Right ventricle myocardium superior (tissue), 1 donor: ENCODE measurements around the gene SELL. TPM values are rescaled to one million over a fixed set of nuclear protein-coding genes. Genes with fewer than 3 reads are reported as not detected.
"Not testable (repeated sequence)": the region's sequence is repeated elsewhere in the genome, so short reads cannot be mapped to it uniquely, and the experiment has no call there.

ENCODE experiments used
- ATAC-seq: fragments of 200-7000 bp; cut with Tn5 transposase; one replicate; pipeline ENCODE4 v1.9.1; 2020; ENCODE audit warnings: mild to moderate bottlenecking; ENCODE audit not compliant: poor library complexity
- DNase-seq: peaks from one replicate; pipeline ENCODE4 v3.0.0-alpha.2; 2020
- intact Hi-C: fragments of 100-400 bp; cut with DNase I; formaldehyde crosslinking; loops from one replicate; pipeline ENCODE4 v1.11.2; 2022
- total RNA-seq: library from RNA; stranded (reverse); fragmentation: NEBNext Ultra II Directional; extraction: Animal tissue kit (Norgen Biotek cat#: 25700); gene quantifications from one replicate; pipeline ENCODE4 v1.2.1, GENCODE V29; 2021
- donor health status: DM: no; HTN: yes; CAD: no; lungs with severe emphysema.

Gene SELL
- total RNA-seq, 1 donor from 2014 or later, result 0.89 TPM

- no peak for DNase-seq
- ATAC-seq, result no peak
- intact Hi-C loops, result no loop called here
These were observed 30.9 kb downstream of the SELL start for GRCh38 chr1:169680377-169681019.

DNA sequence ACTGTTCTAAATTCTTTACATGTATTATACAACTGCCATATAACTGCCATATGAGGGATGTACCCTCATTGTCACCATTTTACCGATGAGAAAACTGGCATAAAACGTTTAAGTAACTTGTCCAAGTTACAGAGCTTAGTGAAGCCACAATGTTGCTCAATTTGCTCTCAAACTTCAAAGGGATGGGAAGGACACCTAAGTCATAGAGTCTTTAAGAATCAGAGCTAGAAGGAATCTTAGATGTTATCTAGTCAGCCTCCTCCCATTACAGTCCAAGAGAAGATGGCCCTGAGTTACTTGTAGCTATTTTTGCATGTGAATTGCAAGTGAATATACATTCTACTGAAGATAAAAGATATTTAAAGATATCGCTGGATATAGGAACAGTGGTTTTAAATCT is 31.7 kb downstream of the SELL start:
- no peak for DNase-seq
- intact Hi-C loops, result no loop called here
- ATAC-seq, result no peak

DNA sequence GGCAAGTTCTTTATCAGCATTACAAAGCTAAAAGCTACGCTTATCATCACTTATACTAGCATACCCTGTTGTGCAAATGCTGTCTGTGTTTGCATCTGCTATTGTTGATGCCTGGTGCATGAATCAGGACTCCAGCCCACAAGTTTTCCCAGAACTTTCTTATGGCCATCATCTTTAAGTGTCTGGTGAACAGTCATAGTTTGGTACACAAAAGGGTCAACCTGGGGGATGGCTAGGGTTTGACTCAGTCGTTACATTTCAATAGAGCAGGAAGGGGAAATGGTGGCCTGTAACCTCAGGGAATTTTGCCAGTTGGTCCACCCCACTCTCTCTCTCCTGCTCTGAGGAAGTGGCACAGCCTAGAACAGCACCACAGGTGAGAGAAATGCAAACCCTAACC is 35.4 kb downstream of the SELL start:
- DNase-seq (no peak), ATAC-seq (no peak)
- intact Hi-C loops, result no loop called here

DNA sequence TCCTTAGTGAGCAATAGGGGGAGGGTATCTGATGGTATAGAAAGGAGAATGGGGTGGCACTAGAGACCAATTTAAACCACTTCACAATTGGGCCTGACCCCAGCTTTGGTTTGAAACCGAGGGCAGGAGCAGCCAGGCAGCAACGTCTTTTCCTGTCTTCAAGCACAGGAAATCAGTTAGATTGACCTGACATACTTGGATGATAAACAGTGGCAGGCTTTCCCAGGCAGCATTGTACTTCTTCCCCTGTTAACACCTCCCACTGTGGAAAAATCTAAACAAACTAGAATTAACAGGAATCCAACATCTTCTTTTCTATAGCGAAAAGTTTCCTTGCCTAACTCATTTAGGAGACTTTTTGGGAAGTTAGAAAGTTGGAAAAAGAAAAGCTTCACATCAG is 40.6 kb downstream of the SELL start:
- no peak for DNase-seq
- no peak for ATAC-seq
- intact Hi-C loops, result no loop called here

GRCh38 chr1:169670244-169670643 is 41.2 kb downstream of the SELL start:
- DNase-seq, ATAC-seq, intact Hi-C loops: not testable (repeated sequence)

- intact Hi-C loops, ATAC-seq, DNase-seq: not testable (repeated sequence)
These were observed 43.5 kb downstream of the SELL start for GRCh38 chr1:169667699-169668596.

GRCh38 chr1:169667227-169667639 is 44.2 kb downstream of the SELL start:
- ATAC-seq, DNase-seq, intact Hi-C loops: not testable (repeated sequence)

DNA sequence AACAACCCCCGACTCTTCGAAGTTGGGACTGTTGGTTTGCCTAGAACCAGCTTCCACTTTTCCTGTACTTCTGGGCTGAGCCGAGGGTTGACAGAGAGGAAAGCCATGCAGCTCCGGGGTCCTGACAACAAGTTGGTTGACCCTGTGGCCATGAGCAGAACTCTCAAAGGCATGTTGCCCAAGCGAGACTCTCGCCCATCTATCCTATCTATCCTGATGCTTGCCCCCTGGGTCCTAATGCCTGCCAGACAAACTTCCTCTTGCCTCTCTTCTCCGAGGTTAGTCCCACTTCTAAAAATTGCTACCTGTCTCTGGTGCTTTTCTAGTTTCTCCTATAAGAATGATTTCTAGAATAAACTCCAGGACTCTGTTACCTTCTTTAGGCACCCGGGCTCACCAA is 48.7 kb downstream of the SELL start:
- ATAC-seq, intact Hi-C loops, DNase-seq: not testable (repeated sequence)

GRCh38 chr1:169661066-169661465 is 50.4 kb downstream of the SELL start:
- ATAC-seq, DNase-seq, intact Hi-C loops: not testable (repeated sequence)

DNA sequence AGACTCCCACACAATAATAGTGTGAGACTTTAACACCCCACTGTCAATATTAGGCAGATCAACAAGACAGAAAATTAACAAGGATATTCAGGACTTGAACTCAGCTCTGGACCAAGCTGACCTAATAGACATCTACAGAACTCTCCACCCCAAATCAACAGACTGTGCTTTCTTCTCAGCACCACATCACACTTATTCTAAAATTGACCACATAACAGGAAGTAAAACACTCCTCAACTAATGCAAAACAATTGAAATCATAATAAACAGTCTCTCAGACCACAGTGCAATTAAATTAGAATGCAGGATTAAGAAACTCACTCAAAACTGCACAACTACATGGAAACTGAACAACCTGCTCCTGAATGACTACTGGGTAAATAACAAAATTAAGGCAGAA is 52.6 kb downstream of the SELL start:
- ATAC-seq, intact Hi-C loops, DNase-seq: not testable (repeated sequence)

GRCh38 chr1:169653873-169654272 is 57.5 kb downstream of the SELL start:
- ATAC-seq (no peak), DNase-seq (no peak)
- intact Hi-C loops, result no loop called here

DNA sequence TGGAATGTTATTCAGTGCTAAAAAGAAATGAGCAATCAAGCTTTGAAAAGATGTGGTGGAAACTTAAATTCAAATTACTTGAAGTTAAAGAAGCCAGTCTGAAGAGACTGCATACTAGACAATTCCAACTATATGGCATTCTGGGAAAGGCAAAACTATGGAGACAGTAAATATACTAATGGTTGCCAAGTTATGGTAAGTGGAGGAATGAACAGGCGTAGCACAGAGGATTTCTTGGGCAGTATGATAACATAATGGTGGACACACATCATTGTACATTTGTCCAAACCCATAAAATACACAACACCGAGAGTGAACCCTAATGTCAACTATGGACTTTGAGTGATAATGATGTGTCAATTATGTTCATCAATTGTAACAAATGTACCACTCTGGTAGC is 60.4 kb downstream of the SELL start:
- DNase-seq, result no peak
- intact Hi-C loops, result no loop called here
- ATAC-seq, result no peak

DNA sequence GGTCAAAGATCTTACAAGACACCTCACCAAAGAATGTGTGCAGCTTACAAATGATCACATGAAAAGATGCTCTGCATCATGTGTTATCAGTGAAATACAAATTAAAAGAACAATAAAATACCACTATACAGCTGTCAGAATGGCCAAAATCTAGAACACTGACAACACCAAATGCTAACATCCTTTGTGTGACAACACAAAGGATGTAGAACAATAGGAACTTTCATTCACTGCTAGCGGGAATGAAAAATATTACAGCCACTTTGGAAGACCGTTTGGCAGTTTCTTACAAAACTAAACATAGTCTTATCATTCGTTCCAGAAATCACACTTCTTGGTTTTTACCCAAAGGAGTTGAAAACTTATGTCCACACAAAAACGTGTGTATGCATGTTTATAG is 60.9 kb downstream of the SELL start:
- intact Hi-C loops, result no loop called here
- no peak for ATAC-seq
- no peak for DNase-seq

DNA sequence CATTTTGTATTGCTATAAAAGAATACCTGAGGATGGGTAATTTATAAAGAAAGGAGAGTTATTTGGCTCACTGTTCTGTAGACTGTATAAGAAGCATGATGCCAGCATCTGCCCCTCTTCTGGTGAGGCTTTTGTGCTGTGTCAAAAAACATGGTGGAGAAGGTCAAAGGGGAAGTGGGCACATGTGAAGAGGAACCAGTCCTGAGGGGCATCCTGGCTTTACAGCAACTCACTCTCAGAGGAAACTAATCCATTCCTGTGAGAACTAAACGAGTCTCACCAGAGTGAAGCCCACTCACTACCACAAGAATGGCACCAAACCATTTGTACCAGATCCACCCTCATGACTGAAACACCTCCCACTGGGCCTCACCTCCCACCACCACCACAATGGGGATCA is 62.7 kb downstream of the SELL start:
- no peak for ATAC-seq
- no peak for DNase-seq
- intact Hi-C loops, result no loop called here

GRCh38 chr1:169648187-169648586 is 63.2 kb downstream of the SELL start:
- DNase-seq, result no peak
- intact Hi-C loops, result no loop called here
- ATAC-seq, result no peak

GRCh38 chr1:169647512-169647911 is 63.9 kb downstream of the SELL start:
- intact Hi-C loops, result no loop called here
- no peak for DNase-seq
- ATAC-seq, result no peak

- intact Hi-C loops, result no loop called here
- ATAC-seq, result no peak
- no peak for DNase-seq
These were observed 67.1 kb downstream of the SELL start for GRCh38 chr1:169644297-169644696.
